BLaER1 (cell line): ENCODE measurements around the gene SLAMF1.
"Not testable (repeated sequence)": the region's sequence is repeated elsewhere in the genome, so short reads cannot be mapped to it uniquely, and the experiment has no call there.

Experiments used
- H3K27ac ChIP-seq: shearing (Covaris generic); formaldehyde crosslinking; 2 replicates; pipeline ENCODE4 v1.8.1; 2022
- H3K27me3 ChIP-seq: shearing (Covaris generic); formaldehyde crosslinking; 2 replicates; pipeline ENCODE4 v1.8.1; 2022
- H3K36me3 ChIP-seq: shearing (Covaris generic); formaldehyde crosslinking; 2 replicates; pipeline ENCODE4 v1.8.1; 2022
- H3K4me1 ChIP-seq: shearing (Covaris generic); formaldehyde crosslinking; 2 replicates; pipeline ENCODE4 v1.8.1; 2022
- H3K4me2 ChIP-seq: shearing (Covaris generic); formaldehyde crosslinking; 2 replicates; pipeline ENCODE4 v1.8.1; 2022
- H3K4me3 ChIP-seq: shearing (Covaris generic); formaldehyde crosslinking; 2 replicates; pipeline ENCODE4 v1.8.1; 2022
- H3K9ac ChIP-seq: shearing (Covaris generic); formaldehyde crosslinking; 2 replicates; pipeline ENCODE4 v1.8.1; 2022
- H3K9me3 ChIP-seq: shearing (Covaris generic); formaldehyde crosslinking; 2 replicates; pipeline ENCODE4 v1.8.1; 2022
- H4K20me1 ChIP-seq: shearing (Covaris generic); formaldehyde crosslinking; 2 replicates; pipeline ENCODE4 v1.8.1; 2022
- Cebpa-rat ChIP-seq: shearing (Covaris generic); IDR thresholded peaks from 2 replicates; pipeline ENCODE4 v1.8.1; 2022

Gene SLAMF1, protein sequence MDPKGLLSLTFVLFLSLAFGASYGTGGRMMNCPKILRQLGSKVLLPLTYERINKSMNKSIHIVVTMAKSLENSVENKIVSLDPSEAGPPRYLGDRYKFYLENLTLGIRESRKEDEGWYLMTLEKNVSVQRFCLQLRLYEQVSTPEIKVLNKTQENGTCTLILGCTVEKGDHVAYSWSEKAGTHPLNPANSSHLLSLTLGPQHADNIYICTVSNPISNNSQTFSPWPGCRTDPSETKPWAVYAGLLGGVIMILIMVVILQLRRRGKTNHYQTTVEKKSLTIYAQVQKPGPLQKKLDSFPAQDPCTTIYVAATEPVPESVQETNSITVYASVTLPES

DNA sequence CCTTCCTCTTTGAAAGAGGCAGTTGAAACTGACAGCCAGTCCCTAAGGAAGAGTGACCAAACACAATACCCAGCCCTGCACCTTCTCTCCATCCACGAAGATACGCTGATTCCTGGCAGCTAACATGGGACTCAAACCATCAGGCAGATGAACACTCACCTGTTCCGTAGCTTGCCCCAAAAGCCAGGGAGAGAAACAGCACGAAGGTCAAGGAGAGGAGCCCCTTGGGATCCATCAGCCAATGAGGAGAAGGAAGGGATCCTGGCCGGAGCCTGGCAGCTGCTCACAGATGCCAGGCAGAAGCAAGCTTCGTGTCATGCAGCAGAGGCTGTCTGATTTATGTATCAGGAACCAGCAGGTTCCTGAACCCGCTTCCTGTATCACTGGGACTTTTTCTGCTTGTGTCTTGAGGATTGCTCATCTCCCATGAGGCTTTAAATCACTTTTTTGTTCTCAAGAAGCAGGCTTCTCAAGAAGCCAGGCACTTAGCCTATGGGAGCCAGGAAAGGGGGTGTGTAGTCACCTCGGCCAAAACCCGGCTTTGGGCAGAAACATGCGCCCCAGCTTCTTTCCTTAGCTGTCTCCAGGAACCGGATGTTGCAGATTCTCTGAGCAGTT, at the start of gene SLAMF1:
Gene SLAMF1, minus strand, starts transcription at position 334 of the 618 bp plus-strand sequence. Its CDS starts 99 bp downstream, at position 235.
- Histone ChIP-seq H4K20me1 (peaks cover 5% of the 10 kb centered on the region; the same call in 1 of the 2 replicates), H3K9me3 (no peaks in the 10 kb centered on the region; the same call in 1 of the 2 replicates), H3K9ac (peak within 1 kb of the TSS; percentile 93), H3K4me1 (peaks cover 76% of the 10 kb centered on the region), H3K36me3 (peaks cover 21% of the 10 kb centered on the region; the same call in 1 of the 2 replicates), H3K4me2 (peak within 1 kb of the TSS; percentile 95), H3K4me3 (peak within 1 kb of the TSS; percentile 72), H3K27me3 (no peaks in the 10 kb centered on the region), H3K27ac (peak within 1 kb of the TSS; percentile 90)
- TF ChIP-seq Cebpa-rat = no peak

DNA sequence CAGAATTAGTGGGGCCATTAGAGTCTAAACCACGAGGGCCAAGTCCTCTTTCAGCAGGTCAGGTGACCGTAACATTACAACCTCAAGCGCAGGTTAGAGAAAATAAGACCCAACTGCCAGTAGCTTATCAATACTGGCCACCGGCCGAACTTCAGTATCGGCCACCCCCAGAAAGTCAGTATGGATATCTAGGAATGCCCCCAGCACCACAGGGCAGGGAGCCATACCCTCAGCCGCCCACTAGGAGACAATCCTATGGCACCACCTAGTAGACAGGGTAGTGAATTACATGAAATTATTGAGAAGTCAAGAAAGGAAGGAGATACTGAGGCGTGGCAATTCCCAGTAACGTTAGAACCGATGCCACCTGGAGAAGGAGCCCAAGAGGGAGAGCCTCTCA, 45.5 kb upstream of the SLAMF1 start:
- not testable (repeated sequence) for H3K4me3 ChIP-seq, H3K27ac ChIP-seq, H3K4me1 ChIP-seq, H3K27me3 ChIP-seq, H3K9ac ChIP-seq, H4K20me1 ChIP-seq, H3K4me2 ChIP-seq
- H3K36me3 ChIP-seq = peaks cover 37% of the 10 kb centered on the region
- peaks cover 13% of the 10 kb centered on the region; the same call in 1 of the 2 replicates for H3K9me3 ChIP-seq

DNA sequence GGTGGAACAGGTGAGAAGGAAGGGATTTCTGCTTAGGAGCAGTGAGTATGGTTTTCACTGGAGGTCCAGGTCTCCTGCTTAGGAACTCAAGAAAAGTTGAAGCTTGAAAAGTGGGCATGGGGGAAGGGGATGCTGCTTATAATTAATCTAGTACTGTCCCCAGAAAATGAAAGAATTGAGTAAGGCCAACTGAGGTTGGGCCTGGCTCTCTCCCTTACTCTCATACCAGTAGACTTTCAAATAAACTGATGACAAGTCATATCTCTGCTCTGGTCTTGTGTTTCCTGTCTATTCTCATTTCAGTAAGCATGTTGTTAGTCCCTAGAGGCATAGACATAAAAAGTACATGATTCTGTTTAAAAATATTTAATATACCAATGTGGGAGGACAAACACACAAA, 38.4 kb upstream of the SLAMF1 start:
- Histone ChIP-seq H3K27ac (peak overlapping the region; percentile 67), H3K9ac (peak overlapping the region; percentile 44; the same call in 1 of the 2 replicates), H4K20me1 (no peaks in the 10 kb centered on the region), H3K4me1 (peaks cover 25% of the 10 kb centered on the region), H3K4me2 (peak overlapping the region; percentile 69), H3K4me3 (no peak overlapping the region), H3K36me3 (peaks cover 86% of the 10 kb centered on the region), H3K27me3 (no peaks in the 10 kb centered on the region), H3K9me3 (peaks cover 30% of the 10 kb centered on the region)
- no peak for TF ChIP-seq Cebpa-rat

DNA sequence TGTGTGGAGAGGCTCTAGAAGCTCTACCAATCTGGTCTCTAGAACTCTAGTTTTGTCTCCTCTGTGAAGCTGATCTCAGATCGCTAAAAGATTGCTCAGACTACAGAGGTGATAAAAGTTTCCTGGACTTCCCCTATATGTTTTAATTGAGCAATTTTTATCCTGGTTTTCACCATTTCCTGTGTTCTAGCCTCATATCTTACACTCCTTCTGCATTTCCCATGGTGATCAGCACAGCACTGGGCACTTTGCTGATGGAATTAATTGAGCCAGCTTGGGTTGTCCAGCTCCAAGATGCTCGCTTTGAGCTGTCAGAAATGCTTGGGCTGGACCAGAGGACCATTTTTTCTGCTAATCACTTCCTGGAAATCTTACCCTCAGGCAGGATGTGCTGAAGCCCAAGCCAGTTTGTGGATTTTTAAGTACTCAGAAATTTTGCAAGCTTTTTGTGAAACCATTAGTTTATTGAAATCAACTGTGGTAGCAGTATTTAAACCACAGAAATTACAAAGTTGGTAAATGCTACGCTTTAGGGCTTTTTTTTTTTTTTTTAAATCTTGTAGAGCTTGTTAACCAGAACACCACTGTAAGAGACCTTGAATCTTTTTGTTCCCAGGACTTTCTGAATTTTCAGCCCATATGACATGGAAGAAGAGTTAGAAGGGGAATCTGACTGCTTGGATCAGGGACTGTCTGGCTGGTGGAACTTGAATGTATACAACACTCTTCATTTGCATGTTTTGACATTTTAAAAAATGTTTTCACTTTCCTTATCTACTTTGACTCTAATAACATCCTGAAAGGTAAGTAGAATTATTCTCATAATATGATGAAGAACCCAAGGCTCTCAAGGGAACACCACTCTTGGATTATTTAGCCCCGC, 36.4 kb upstream of the SLAMF1 start:
- no peak overlapping the region for H3K27ac ChIP-seq
- no peaks in the 10 kb centered on the region for H3K27me3 ChIP-seq
- H3K4me2 ChIP-seq = no peak overlapping the region
- H4K20me1 ChIP-seq = no peaks in the 10 kb centered on the region
- no peak for TF ChIP-seq Cebpa-rat
- no peak overlapping the region for H3K4me3 ChIP-seq
- H3K9ac ChIP-seq = no peak overlapping the region
- H3K36me3 ChIP-seq = peaks cover 94% of the 10 kb centered on the region
- peaks cover 26% of the 10 kb centered on the region for H3K9me3 ChIP-seq
- peaks cover 28% of the 10 kb centered on the region for H3K4me1 ChIP-seq

DNA sequence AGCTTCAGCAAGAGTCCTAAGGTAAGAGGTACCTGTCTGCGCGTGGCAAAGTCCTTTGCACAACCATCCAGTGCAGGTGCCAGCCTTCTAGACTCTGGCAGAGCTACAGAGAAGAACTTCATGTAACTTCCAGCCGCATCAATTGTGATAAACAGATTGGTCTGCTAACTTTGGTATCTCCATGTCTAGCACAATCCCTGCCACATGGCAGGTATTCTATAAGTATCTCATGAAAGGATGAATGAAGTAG, 35.0 kb upstream of the SLAMF1 start:
- no peak overlapping the region for H3K27ac ChIP-seq
- H3K4me1 ChIP-seq = peaks cover 36% of the 10 kb centered on the region
- no peak for TF ChIP-seq Cebpa-rat
- no peaks in the 10 kb centered on the region for H4K20me1 ChIP-seq
- H3K4me3 ChIP-seq = no peak overlapping the region
- no peak overlapping the region for H3K9ac ChIP-seq
- H3K27me3 ChIP-seq = no peaks in the 10 kb centered on the region
- peaks cover 96% of the 10 kb centered on the region for H3K36me3 ChIP-seq
- H3K9me3 ChIP-seq = peaks cover 14% of the 10 kb centered on the region
- H3K4me2 ChIP-seq = no peak overlapping the region

DNA sequence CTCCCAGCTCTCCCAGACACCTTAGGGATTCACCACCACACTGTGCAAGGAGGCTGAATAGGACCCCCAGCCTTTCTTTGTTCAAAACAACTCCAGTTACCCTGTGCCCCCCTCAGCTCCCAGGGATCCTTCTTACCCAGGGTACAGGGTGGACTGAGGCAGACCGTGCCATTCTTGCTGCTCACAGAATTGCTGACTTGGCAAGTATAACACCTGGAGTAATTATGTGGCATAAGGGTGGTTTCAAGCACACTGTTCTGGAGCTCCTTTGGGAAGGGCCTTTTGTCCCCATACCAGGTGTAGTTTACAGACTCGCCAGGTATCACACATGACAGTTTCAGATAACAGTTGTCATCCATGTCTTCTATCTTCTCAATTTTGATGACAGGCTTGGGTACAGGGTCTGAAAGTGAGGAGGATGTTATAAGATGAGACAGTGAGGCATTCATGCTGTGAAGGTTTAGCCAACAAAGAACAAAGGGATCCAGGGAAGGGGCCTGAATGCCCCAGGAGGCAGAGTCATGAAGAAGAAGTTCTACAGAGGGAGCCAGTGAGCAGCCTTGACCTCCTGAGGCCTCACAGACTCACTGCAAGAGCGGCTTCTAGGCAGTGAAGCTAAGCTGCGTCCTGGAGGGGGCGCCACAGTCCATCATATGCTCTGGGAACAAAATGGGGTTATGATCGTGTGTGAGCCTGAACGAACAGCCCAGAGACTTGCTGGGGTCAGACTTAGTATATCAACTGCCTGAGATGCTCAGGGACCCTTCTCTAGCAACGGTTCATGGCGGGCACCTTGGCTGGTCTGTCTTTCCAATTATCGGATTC, 34.4 kb upstream of the SLAMF1 start:
- Histone ChIP-seq H3K9me3 (peaks cover 8% of the 10 kb centered on the region), H3K27ac (peak overlapping the region; percentile 55)

DNA sequence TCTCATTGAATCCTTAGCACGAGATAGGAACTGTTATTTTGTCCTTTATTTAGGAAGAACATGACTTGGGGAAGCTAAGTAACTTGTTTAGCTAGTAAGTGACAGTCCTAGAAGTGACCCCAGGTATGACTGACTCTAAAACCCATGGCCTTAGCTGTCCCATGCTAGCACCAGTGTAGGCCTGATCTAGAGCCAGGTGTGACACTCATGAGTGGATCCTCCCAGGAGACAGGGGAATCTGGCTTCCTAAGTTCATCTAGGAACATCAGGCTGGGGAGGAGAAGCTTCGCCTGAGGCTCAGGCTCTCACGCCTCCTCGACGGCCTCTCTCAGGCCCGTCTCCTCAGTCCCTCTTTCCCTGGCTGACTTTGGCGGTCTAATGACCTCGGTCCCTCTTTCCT, 33.6 kb upstream of the SLAMF1 start:
- H3K9me3 ChIP-seq = no peaks in the 10 kb centered on the region
- H3K36me3 ChIP-seq = peaks cover 84% of the 10 kb centered on the region
- no peaks in the 10 kb centered on the region for H3K27me3 ChIP-seq
- no peak overlapping the region for H3K9ac ChIP-seq
- TF ChIP-seq Cebpa-rat = no peak
- peaks cover 40% of the 10 kb centered on the region for H3K4me1 ChIP-seq
- no peak overlapping the region for H3K4me2 ChIP-seq
- peak overlapping the region; percentile 55 for H3K27ac ChIP-seq
- H3K4me3 ChIP-seq = no peak overlapping the region
- no peaks in the 10 kb centered on the region for H4K20me1 ChIP-seq

More for the DNA sequence above, 34.4 kb upstream of the SLAMF1 start:
- H4K20me1 ChIP-seq = no peaks in the 10 kb centered on the region
- H3K4me3 ChIP-seq = no peak overlapping the region
- H3K9ac ChIP-seq = no peak overlapping the region
- peaks cover 92% of the 10 kb centered on the region for H3K36me3 ChIP-seq
- no peaks in the 10 kb centered on the region for H3K27me3 ChIP-seq
- peaks cover 38% of the 10 kb centered on the region for H3K4me1 ChIP-seq
- no peak overlapping the region for H3K4me2 ChIP-seq
- TF ChIP-seq Cebpa-rat = no peak

DNA sequence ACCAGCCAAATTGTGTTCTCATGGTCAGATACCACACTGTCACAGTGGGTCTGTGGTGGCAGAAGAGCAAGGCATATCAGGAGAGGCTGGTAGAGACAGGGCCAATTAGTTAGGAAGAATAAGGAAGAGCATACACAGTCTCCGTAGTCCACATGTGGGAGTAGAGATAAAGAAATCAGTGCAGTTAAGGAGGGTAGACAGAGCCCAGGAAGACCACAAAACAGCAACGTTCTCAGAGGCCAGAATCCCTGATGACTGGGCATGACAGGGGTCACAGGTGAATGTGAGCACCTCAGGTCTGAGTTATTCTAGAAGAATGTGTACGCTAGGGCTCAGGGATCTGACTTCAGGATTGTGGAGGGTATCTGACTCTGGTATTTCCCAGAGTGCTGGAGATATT, 33.0 kb upstream of the SLAMF1 start:
- H3K4me2 ChIP-seq = no peak overlapping the region
- peak overlapping the region; percentile 16; the same call in 1 of the 2 replicates for H3K27ac ChIP-seq
- H3K4me1 ChIP-seq = peaks cover 40% of the 10 kb centered on the region
- H3K36me3 ChIP-seq = peaks cover 80% of the 10 kb centered on the region
- no peaks in the 10 kb centered on the region for H3K27me3 ChIP-seq
- H4K20me1 ChIP-seq = no peaks in the 10 kb centered on the region
- TF ChIP-seq Cebpa-rat = no peak
- no peak overlapping the region for H3K9ac ChIP-seq
- H3K9me3 ChIP-seq = no peaks in the 10 kb centered on the region
- no peak overlapping the region for H3K4me3 ChIP-seq

DNA sequence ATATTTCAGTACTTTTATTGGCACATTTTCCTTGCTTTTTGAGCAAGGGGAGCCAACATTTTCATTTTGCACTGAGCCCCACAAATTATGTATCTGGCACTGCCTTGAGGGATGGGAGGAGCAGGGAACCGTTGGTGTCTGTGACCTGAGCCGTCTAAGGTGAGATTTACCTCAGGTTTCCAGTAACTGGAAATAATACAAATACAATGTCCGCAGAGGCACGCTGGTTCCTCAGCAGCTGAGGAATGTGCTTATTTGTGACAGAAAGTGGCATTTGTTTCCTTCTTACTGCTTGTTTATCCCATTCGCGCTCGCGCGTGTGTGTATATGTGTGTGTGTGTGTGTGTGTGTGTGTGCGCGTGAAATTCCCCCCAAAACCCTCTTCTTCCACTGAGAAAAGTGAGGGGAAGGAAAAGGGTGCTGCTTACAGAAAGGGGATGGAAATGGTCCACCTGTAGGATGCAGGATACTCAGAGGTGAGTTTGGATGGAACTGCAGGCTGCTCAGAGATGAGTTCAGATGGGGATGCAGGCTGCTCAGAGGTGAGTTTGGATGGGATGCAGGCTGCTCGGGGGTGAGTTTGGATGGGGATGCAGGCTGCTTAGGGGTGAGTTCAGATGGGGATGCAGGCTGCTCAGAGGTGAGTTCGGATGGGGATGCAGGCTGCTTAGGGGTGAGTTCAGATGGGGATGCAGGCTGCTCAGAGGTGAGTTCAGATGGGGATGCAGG, 30.2 kb upstream of the SLAMF1 start:
- Histone ChIP-seq H4K20me1 (no peaks in the 10 kb centered on the region), H3K27ac (peak overlapping the region; percentile 24; the same call in 1 of the 2 replicates), H3K9ac (no peak overlapping the region), H3K36me3 (peaks cover 53% of the 10 kb centered on the region), H3K4me1 (peaks cover 56% of the 10 kb centered on the region), H3K27me3 (no peaks in the 10 kb centered on the region), H3K4me2 (no peak overlapping the region), H3K9me3 (no peaks in the 10 kb centered on the region), H3K4me3 (no peak overlapping the region)
- TF ChIP-seq Cebpa-rat = no peak
